AG04449 (cell line): ENCODE data around the gene PTBP3.
"Not testable (repeated sequence)": the region's sequence is repeated elsewhere in the genome, so short reads cannot be mapped to it uniquely, and the experiment has no call there.

Experiments
- CTCF ChIA-PET: fragments of 350-600 bp; formaldehyde crosslinking; extraction: SDS; loops from one replicate; lab custom pipeline; 2021; ENCODE audit warnings: antibody characterized with exemption; lab: Yijun Ruan, JAX
- POLR2A ChIA-PET: fragments of 400-600, 350-600 bp; formaldehyde crosslinking; extraction: SDS; loops from one replicate; lab custom pipeline; 2020; ENCODE audit warnings: antibody characterized with exemption, inconsistent platforms; lab: Yijun Ruan, JAX
- DNase-seq: peaks from one replicate; pipeline ENCODE4 v3.0.0-alpha.2; 2010; ENCODE audit warnings: low read depth, low spot score
- H3K4me3 ChIP-seq: 2 replicates; pipeline ENCODE4 v1.5.1; 2011; ENCODE audit warnings: low read depth, mild to moderate bottlenecking, control low read depth, low read length
- CTCF ChIP-seq: IDR thresholded peaks from one replicate; pipeline ENCODE4 v1.5.1; 2011; ENCODE audit warnings: mild to moderate bottlenecking, moderate library complexity, low read length, control low read depth, inconsistent platforms; ENCODE audit not compliant: insufficient read depth; ENCODE audit errors: missing control alignments

The PTBP3 gene

GRCh38 chr9:112379177-112380101, 46.0 kb upstream of the PTBP3 start:
- DNase-seq, result peak; percentile 78
- CTCF ChIA-PET, result interaction anchor here (0.9 to 3.0 kb wide), 15 partner anchors 10 to 413 kb away, joined by 3 to 27 read pairs (median 3); no protein-coding TSS in a partner anchor
- H3K4me3 ChIP-seq, result peak overlapping the region; percentile 90
- TF ChIP-seq CTCF, result peak; percentile 5
- POLR2A ChIA-PET, result interaction anchor here (0.6 to 1.4 kb wide), 9 partner anchors 8 to 469 kb away, joined by 3 to 6 read pairs (median 4); partner anchors contain the start of genes KIAA1958 and PTBP3

- POLR2A ChIA-PET, result interaction anchor here (1.1 to 1.3 kb wide), 4 partner anchors 9 to 264 kb away, joined by 3 to 5 read pairs (median 4); no protein-coding TSS in a partner anchor
- TF ChIP-seq CTCF, result no peak
- no peak for DNase-seq
- peak overlapping the region; percentile 90 for H3K4me3 ChIP-seq
- CTCF ChIA-PET, result interaction anchor here (0.9 to 3.0 kb wide), 10 partner anchors 11 to 414 kb away, joined by 3 to 27 read pairs (median 4); no protein-coding TSS in a partner anchor
Observed at GRCh38 chr9:112378328-112379176, 45.1 kb upstream of the PTBP3 start.

GRCh38 chr9:112377684-112378327, 44.4 kb upstream of the PTBP3 start:
- POLR2A ChIA-PET, result no interaction called here
- CTCF ChIA-PET, result interaction anchor here (1.0 to 3.0 kb wide), 6 partner anchors 11 to 300 kb away, joined by 3 to 27 read pairs (median 8); no protein-coding TSS in a partner anchor
- DNase-seq, result no peak
- no peak for TF ChIP-seq CTCF
- no peak overlapping the region; the same call in 1 of the 2 replicates for H3K4me3 ChIP-seq

- H3K4me3 ChIP-seq, result no peak overlapping the region
- CTCF ChIA-PET, result interaction anchor here (0.6 to 2.6 kb wide), 3 partner anchors 16 to 289 kb away, joined by 3 to 9 read pairs (median 6); no protein-coding TSS in a partner anchor
Observed at GRCh38 chr9:112377087-112377486, 43.7 kb upstream of the PTBP3 start.

GRCh38 chr9:112375361-112375760, 41.9 kb upstream of the PTBP3 start:
- CTCF ChIA-PET, result no interaction called here
- no peak for TF ChIP-seq CTCF
- POLR2A ChIA-PET, result no interaction called here
- no peak for DNase-seq
- H3K4me3 ChIP-seq, result no peak overlapping the region

More at GRCh38 chr9:112377087-112377486, 43.7 kb upstream of the PTBP3 start:
- POLR2A ChIA-PET, result no interaction called here
- no peak for TF ChIP-seq CTCF
- DNase-seq, result no peak

GRCh38 chr9:112374232-112374631, 40.8 kb upstream of the PTBP3 start:
- POLR2A ChIA-PET, DNase-seq, H3K4me3 ChIP-seq, CTCF ChIA-PET: not testable (repeated sequence)

- CTCF ChIA-PET, result interaction anchor here (1.6 to 2.6 kb wide), 2 partner anchors 12 to 276 kb away, joined by 9 to 10 read pairs; no protein-coding TSS in a partner anchor
- POLR2A ChIA-PET, result not testable (repeated sequence)
Observed at GRCh38 chr9:112373666-112374065, 40.2 kb upstream of the PTBP3 start.

More at GRCh38 chr9:112373666-112374065, 40.2 kb upstream of the PTBP3 start:
- H3K4me3 ChIP-seq, DNase-seq: not testable (repeated sequence)
